IPS DF 4.7 (cell line): ENCODE results near the gene GMPR2.

Experiments
- DNase-seq: peaks from one replicate; pipeline ENCODE4 v3.0.0-alpha.2; 2013; ENCODE audit warnings: low spot score; ENCODE audit errors: extremely low read depth

The GMPR2 gene

GRCh38 chr14:24232645-24233537 lies at the start of gene GMPR2:
TSS of gene GMPR2 (plus strand) at chr14:24232929. CDS start at chr14:24233254, 325 bp downstream.
- no peak for DNase-seq

GRCh38 chr14:24183014-24183481 lies 49.7 kb upstream of the GMPR2 start:
- DNase-seq = no peak

GRCh38 chr14:24184104-24184970 lies 48.4 kb upstream of the GMPR2 start:
- no peak for DNase-seq

- no peak for DNase-seq
These were observed 47.7 kb upstream of the GMPR2 start for GRCh38 chr14:24185026-24185425.

GRCh38 chr14:24185741-24186140 lies 47.0 kb upstream of the GMPR2 start:
- DNase-seq = no peak

- no peak for DNase-seq
These were observed 45.7 kb upstream of the GMPR2 start for GRCh38 chr14:24186831-24187538.

GRCh38 chr14:24187539-24187915 lies 45.2 kb upstream of the GMPR2 start:
- DNase-seq = no peak

GRCh38 chr14:24188251-24189058 lies 44.3 kb upstream of the GMPR2 start, which contains the start of gene IPO4:
TSS of gene IPO4 (minus strand) at chr14:24188816. CDS start at chr14:24188787, 29 bp downstream.
- DNase-seq = peak; percentile 94

GRCh38 chr14:24189059-24189375 lies 43.7 kb upstream of the GMPR2 start:
- DNase-seq = no peak

- no peak for DNase-seq
These were observed 43.3 kb upstream of the GMPR2 start for GRCh38 chr14:24189460-24189859.

GRCh38 chr14:24190416-24190815 lies 42.3 kb upstream of the GMPR2 start:
- DNase-seq = no peak

- no peak for DNase-seq
These were observed 39.8 kb upstream of the GMPR2 start for GRCh38 chr14:24192933-24193332.

- DNase-seq = no peak
These were observed 38.4 kb upstream of the GMPR2 start for GRCh38 chr14:24194186-24194872.

GRCh38 chr14:24194873-24195185 lies 37.9 kb upstream of the GMPR2 start:
- no peak for DNase-seq

- DNase-seq = no peak
These were observed 37.3 kb upstream of the GMPR2 start, which contains the start of gene TM9SF1 for GRCh38 chr14:24195186-24196070. TSS of gene TM9SF1 (minus strand) at chr14:24195441. CDS start at chr14:24195019, 422 bp downstream.

GRCh38 chr14:24196071-24197055 lies 36.4 kb upstream of the GMPR2 start:
- DNase-seq = no peak

GRCh38 chr14:24197056-24197450 lies 35.7 kb upstream of the GMPR2 start:
- DNase-seq = no peak
